Suprapubic skin (tissue), 3 donors: Measurements from ENCODE around the gene OR4F15.

Source experiments
- POLR2A ChIP-seq, 2 donors: fragments of 450-650 bp; IDR thresholded peaks; one replicate each; pipeline ENCODE4 v1.6.1; 2017; ENCODE audit warnings: antibody characterized with exemption in 2 of 2, mild to moderate bottlenecking in 2 of 2, moderate library complexity in 2 of 2
- TF ChIP-seq, protein P1 (sequence below), 2 donors: fragments of 200-600 bp in 1 of 2; fragments of 450-650 bp in 1 of 2; sonication (generic) in 1 of 2; IDR thresholded peaks; one replicate each; pipeline ENCODE4 v1.5.1; 2016 to 2019; ENCODE audit warnings: antibody characterized with exemption in 2 of 2, mild to moderate bottlenecking in 1 of 2, moderate library complexity in 1 of 2

DNA sequence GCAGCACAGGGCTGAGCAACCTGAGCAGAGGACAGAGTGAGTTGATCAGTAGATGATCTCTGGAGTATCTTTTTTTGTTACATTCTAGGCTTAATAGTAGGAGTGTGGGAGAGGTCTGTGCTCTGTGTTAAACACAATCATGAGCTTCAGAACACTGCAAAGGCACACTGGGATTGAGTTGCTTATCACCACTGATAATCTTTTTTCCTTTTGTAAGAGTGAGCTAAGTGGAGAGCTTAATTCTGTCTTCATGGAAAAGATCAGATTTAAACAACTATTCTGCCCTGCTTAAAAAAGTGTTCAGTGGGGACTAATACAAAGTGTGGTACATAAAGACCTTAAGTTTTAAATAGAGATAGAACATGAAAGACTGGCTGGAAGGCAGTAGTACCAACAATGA, 7.6 kb upstream of the OR4F15 start:
- TF ChIP-seq, protein P1, sequence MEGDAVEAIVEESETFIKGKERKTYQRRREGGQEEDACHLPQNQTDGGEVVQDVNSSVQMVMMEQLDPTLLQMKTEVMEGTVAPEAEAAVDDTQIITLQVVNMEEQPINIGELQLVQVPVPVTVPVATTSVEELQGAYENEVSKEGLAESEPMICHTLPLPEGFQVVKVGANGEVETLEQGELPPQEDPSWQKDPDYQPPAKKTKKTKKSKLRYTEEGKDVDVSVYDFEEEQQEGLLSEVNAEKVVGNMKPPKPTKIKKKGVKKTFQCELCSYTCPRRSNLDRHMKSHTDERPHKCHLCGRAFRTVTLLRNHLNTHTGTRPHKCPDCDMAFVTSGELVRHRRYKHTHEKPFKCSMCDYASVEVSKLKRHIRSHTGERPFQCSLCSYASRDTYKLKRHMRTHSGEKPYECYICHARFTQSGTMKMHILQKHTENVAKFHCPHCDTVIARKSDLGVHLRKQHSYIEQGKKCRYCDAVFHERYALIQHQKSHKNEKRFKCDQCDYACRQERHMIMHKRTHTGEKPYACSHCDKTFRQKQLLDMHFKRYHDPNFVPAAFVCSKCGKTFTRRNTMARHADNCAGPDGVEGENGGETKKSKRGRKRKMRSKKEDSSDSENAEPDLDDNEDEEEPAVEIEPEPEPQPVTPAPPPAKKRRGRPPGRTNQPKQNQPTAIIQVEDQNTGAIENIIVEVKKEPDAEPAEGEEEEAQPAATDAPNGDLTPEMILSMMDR (IDR thresholded peaks at IDR 0.05): no peak
- no peak for TF ChIP-seq POLR2A (IDR thresholded peaks at IDR 0.05)
